SK-N-SH (cell line): ENCODE data around the gene AHNAK. TPM values are rescaled to one million over a fixed set of nuclear protein-coding genes. Genes with fewer than 3 reads are reported as not detected.
"Not testable (repeated sequence)": the region's sequence is repeated elsewhere in the genome, so short reads cannot be mapped to it uniquely, and the experiment has no call there.

ENCODE experiments used
- CTCF ChIA-PET: fragments of 300-600, 350-600 bp; formaldehyde crosslinking; extraction: SDS; loops from one replicate; lab custom pipeline; 2021; lab: Yijun Ruan, JAX
- POLR2A ChIA-PET: fragments of 350-600 bp; sonication (Branson Sonifier 250); formaldehyde crosslinking; extraction: SDS; loops from one replicate; lab custom pipeline; 2020; ENCODE audit warnings: antibody characterized with exemption, inconsistent platforms; lab: Yijun Ruan, JAX
- DNase-seq: peaks from one replicate; pipeline ENCODE4 v3.0.0; 2012
- H2AFZ ChIP-seq: fragments of 200-600 bp; sonication (generic); 2 replicates; pipeline ENCODE4 v1.8.1; 2016; ENCODE audit warnings: antibody characterized with exemption, mild to moderate bottlenecking, low read depth
- H3F3A ChIP-seq: fragments of 200-600 bp; sonication (generic); replicated peaks from 2 replicates; pipeline ENCODE3; 2016; ENCODE audit warnings: antibody characterized with exemption, mild to moderate bottlenecking; ENCODE audit not compliant: insufficient read depth
- H3K27ac ChIP-seq, 2 experiments: fragments of 200-500 bp in 1 of 2; fragments of 200-600 bp in 1 of 2; sonication (Bioruptor generic) in 1 of 2; sonication (generic), shearing (Covaris generic) in 1 of 2; 2 replicates each; pipeline versions ENCODE4 v1.5.1 to v1.6.1; 2014 to 2016; ENCODE audit warnings: low read depth in 2 of 2, inconsistent platforms in 1 of 2, low read length in 1 of 2, mild to moderate bottlenecking in 1 of 2, mixed read lengths in 1 of 2
- H3K27me3 ChIP-seq: fragments of 200-600 bp; sonication (generic), shearing (Covaris generic); 2 replicates; pipeline ENCODE4 v1.6.1; 2016; ENCODE audit warnings: mixed run types; ENCODE audit not compliant: insufficient read depth
- H3K36me3 ChIP-seq, 2 experiments: fragments of 200-500 bp in 1 of 2; fragments of 200-600 bp in 1 of 2; sonication (Bioruptor generic) in 1 of 2; sonication (generic) in 1 of 2; replicated peaks in 1 of 2; 2 replicates each; pipeline versions ENCODE3 to v1.5.1; 2014 to 2016; ENCODE audit warnings: low read length in 1 of 2, mild to moderate bottlenecking in 1 of 2; ENCODE audit not compliant: insufficient read depth in 2 of 2, control insufficient read depth in 1 of 2
- H3K4me1 ChIP-seq, 2 experiments: fragments of 200-500 bp in 1 of 2; fragments of 200-600 bp in 1 of 2; sonication (Bioruptor generic) in 1 of 2; sonication (generic), shearing (Covaris generic) in 1 of 2; 2 replicates each; pipeline versions ENCODE4 v1.5.1 to v1.6.1; 2014 to 2016; ENCODE audit warnings: low read depth in 1 of 2, low read length in 1 of 2, mixed run types in 1 of 2; ENCODE audit not compliant: insufficient read depth in 2 of 2, control insufficient read depth in 1 of 2
- H3K4me2 ChIP-seq: fragments of 200-600 bp; sonication (generic), shearing (Covaris generic); 2 replicates; pipeline ENCODE4 v1.6.1; 2017; ENCODE audit warnings: mixed run types
- H3K4me3 ChIP-seq, 2 experiments: fragments of 200-500 bp in 1 of 2; fragments of 200-600 bp in 1 of 2; sonication (Bioruptor generic) in 1 of 2; sonication (generic), shearing (Covaris generic) in 1 of 2; 2 replicates each; pipeline versions ENCODE4 v1.5.1 to v1.8.1; 2014 to 2016; ENCODE audit warnings: low read depth in 2 of 2, inconsistent platforms in 1 of 2, low read length in 1 of 2, mild to moderate bottlenecking in 1 of 2, mixed read lengths in 1 of 2, moderate library complexity in 1 of 2
- H3K79me2 ChIP-seq: fragments of 200-600 bp; sonication (generic); 2 replicates; pipeline ENCODE4 v1.8.1; 2017; ENCODE audit warnings: mild to moderate bottlenecking; ENCODE audit not compliant: insufficient read depth
- H3K9ac ChIP-seq: fragments of 200-600 bp; sonication (generic); 2 replicates; pipeline ENCODE4 v1.6.1; 2017; ENCODE audit warnings: mixed run types
- H3K9me2 ChIP-seq: fragments of 200-600 bp; sonication (generic); 2 replicates; pipeline ENCODE4 v1.6.1; 2017; ENCODE audit warnings: mixed run types
- H3K9me3 ChIP-seq: fragments of 200-600 bp; sonication (generic); 2 replicates; pipeline ENCODE4 v1.6.1; 2017; ENCODE audit warnings: mixed run types, mild to moderate bottlenecking, moderate library complexity
- H4K20me1 ChIP-seq: fragments of 200-600 bp; sonication (generic); 2 replicates; pipeline ENCODE4 v1.6.1; 2017; ENCODE audit warnings: mild to moderate bottlenecking, mixed run types; ENCODE audit not compliant: insufficient read depth
- CHD2 ChIP-seq: fragments of 150-350 bp; IDR thresholded peaks from 2 replicates; pipeline ENCODE4 v1.6.1; 2018; ENCODE audit warnings: low read length; ENCODE audit not compliant: partially characterized antibody
- ELF1 ChIP-seq: IDR thresholded peaks from 2 replicates; pipeline ENCODE4 v1.4.0; 2012
- EP300 ChIP-seq, 2 experiments: IDR thresholded peaks; 2 replicates each; pipeline versions ENCODE4 v1.4.0 to v1.6.1; 2012; ENCODE audit warnings: borderline replicate concordance in 1 of 2, low read depth in 1 of 2, low read length in 1 of 2
- EZH2phosphoT487 ChIP-seq: fragments of 200-600 bp; sonication (generic); IDR thresholded peaks from 2 replicates; pipeline ENCODE4 v1.6.1; 2017; ENCODE audit warnings: low read depth, mixed run types, mild to moderate bottlenecking, antibody characterized with exemption, moderate library complexity, borderline replicate concordance
- GATA2 ChIP-seq: sonication (generic); formaldehyde crosslinking; IDR thresholded peaks from 2 replicates; pipeline ENCODE4 v1.5.0; 2020; ENCODE audit warnings: mild to moderate bottlenecking, missing genetic modification reagents
- IRF3 ChIP-seq: fragments of 150-350 bp; IDR thresholded peaks from 2 replicates; pipeline ENCODE4 v1.6.1; 2016; ENCODE audit warnings: mild to moderate bottlenecking, low read depth, low read length
- JUND ChIP-seq: IDR thresholded peaks from 2 replicates; pipeline ENCODE4 v1.4.0; 2012
- MEF2A ChIP-seq: IDR thresholded peaks from 2 replicates; pipeline ENCODE4 v1.4.0; 2012; ENCODE audit warnings: low read depth, borderline replicate concordance
- RXRA ChIP-seq: IDR thresholded peaks from 2 replicates; pipeline ENCODE4 v1.4.0; 2012; ENCODE audit warnings: low read depth, mild to moderate bottlenecking, borderline replicate concordance
- TAF1 ChIP-seq: IDR thresholded peaks from 2 replicates; pipeline ENCODE4 v1.6.1; 2012; ENCODE audit warnings: low read depth, mild to moderate bottlenecking, low read length, moderate library complexity, borderline replicate concordance
- USF1 ChIP-seq: IDR thresholded peaks from 2 replicates; pipeline ENCODE4 v1.4.0; 2012; ENCODE audit warnings: low read depth, borderline replicate concordance
- USF2 ChIP-seq: fragments of 150-350 bp; IDR thresholded peaks from 2 replicates; pipeline ENCODE4 v1.6.1; 2017; ENCODE audit warnings: antibody characterized with exemption, low read length, low read depth, borderline replicate concordance
- WGBS: methylation state at CpG from one replicate; pipeline ENCODE4 v1.1.6; 2017; ENCODE audit warnings: low lambda C conversion rate; 5-methylcytosine and 5-hydroxymethylcytosine counted together
- polyA plus RNA-seq, 3 experiments: library from polyadenylated mRNA; depleted of rRNA; stranded (reverse); fragments of >200 nt; gene quantifications; 2 replicates each; pipeline ENCODE4 v1.2.3, GENCODE V29; 2012
- TF ChIP-seq, protein P1 (sequence below): IDR thresholded peaks from 2 replicates; pipeline ENCODE4 v1.6.1; 2012; ENCODE audit warnings: mild to moderate bottlenecking, low read depth, low read length, moderate library complexity

Gene AHNAK
- polyA plus RNA-seq, 1 of the 3 experiments (the other 2 are of a cell fraction) = 57.8 TPM

- H3K9me3 ChIP-seq, POLR2A ChIA-PET, H2AFZ ChIP-seq, H3K9me2 ChIP-seq, DNase-seq, H3K27me3 ChIP-seq: not testable (repeated sequence)
- 93% methylated on average over 5 of the region's 5 CpGs for WGBS
- peak overlapping the region in 1 of 2 experiments; percentile 2; a peak in 2 of 4 replicates for H3K4me3 ChIP-seq
- peaks cover 19 to 28% of the 10 kb centered on the region in 2 experiments; a peak in 3 of 4 replicates for H3K4me1 ChIP-seq
- CTCF ChIA-PET = interaction anchor here (2.4 to 3.2 kb wide), 2 partner anchors 147 to 176 kb away, joined by 14 to 16 read pairs; no protein-coding TSS in a partner anchor
- H3K36me3 ChIP-seq = peaks cover 53% of the 10 kb centered on the region in 2 experiments
- peaks cover 45% of the 10 kb centered on the region for H4K20me1 ChIP-seq
- peaks cover 89% of the 10 kb centered on the region for H3K79me2 ChIP-seq
- peak overlapping the region in 1 of 2 experiments; percentile 2; a peak in 1 of 4 replicates for H3K27ac ChIP-seq
- H3K4me2 ChIP-seq = peak overlapping the region; percentile 95; the same call in 1 of the 2 replicates
- 0 out of 2 replicates have a peak overlapping the region, but pooled peaks have one; percentile 88 for H3K9ac ChIP-seq
- H3F3A ChIP-seq = peaks cover 31% of the 10 kb centered on the region
Observed at GRCh38 chr11:62571493-62571892, 24.9 kb upstream of the AHNAK start.

- not testable (repeated sequence) for H3K27ac ChIP-seq, H3K27me3 ChIP-seq, H3K9me2 ChIP-seq, DNase-seq, H3K9me3 ChIP-seq, H2AFZ ChIP-seq, H3K4me3 ChIP-seq, H3K9ac ChIP-seq
- 96% methylated on average over 5 of the region's 5 CpGs for WGBS
- Histone ChIP-seq H3K4me1 (peaks cover 19 to 28% of the 10 kb centered on the region in 2 experiments; a peak in 3 of 4 replicates), H3K4me2 (peak overlapping the region; percentile 95; the same call in 1 of the 2 replicates), H4K20me1 (peaks cover 45% of the 10 kb centered on the region), H3K36me3 (peaks cover 53 to 58% of the 10 kb centered on the region in 2 experiments), H3F3A (peaks cover 34% of the 10 kb centered on the region), H3K79me2 (peaks cover 95% of the 10 kb centered on the region)
- ChIA-PET POLR2A (interaction anchor here (1.6 kb wide), 1 partner anchor 21 kb away, joined by 5 read pairs; the partner anchor contains the start of gene TUT1), CTCF (interaction anchor here (0.6 to 2.4 kb wide), 3 partner anchors 10 to 176 kb away, joined by 3 to 16 read pairs (median 10); no protein-coding TSS in a partner anchor)
Observed at GRCh38 chr11:62570903-62571302, 24.3 kb upstream of the AHNAK start.

DNA sequence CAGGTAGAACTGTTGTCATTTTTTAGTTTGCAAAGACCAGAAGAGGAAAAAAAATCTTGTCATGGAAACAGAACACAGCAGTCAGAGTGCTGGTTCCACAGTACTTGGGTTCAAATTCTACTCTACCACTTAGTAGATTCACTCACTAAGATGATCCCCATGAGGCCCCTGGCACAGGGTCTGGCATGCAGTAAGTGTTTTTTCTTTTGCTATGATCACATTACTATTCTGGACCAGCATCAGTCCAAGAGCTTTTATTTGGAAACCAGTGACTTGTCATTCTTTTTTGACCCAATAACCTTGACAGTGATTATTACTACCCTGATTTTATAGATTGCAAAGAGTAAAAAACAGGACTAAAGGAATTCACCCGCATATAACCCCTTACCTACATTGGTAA, 23.0 kb upstream of the AHNAK start:
- Histone ChIP-seq H2AFZ (no peak overlapping the region), H3F3A (peaks cover 46% of the 10 kb centered on the region), H3K27me3 (no peaks in the 10 kb centered on the region), H3K27ac (no peak overlapping the region), H3K4me2 (no peak overlapping the region), H3K9me2 (no peaks in the 10 kb centered on the region), H4K20me1 (peaks cover 58% of the 10 kb centered on the region), H3K36me3 (peaks cover 56 to 70% of the 10 kb centered on the region in 2 experiments), H3K4me3 (no peak overlapping the region), H3K79me2 (peaks cover 94% of the 10 kb centered on the region), H3K9me3 (no peaks in the 10 kb centered on the region), H3K4me1 (peaks cover 15 to 23% of the 10 kb centered on the region in 2 experiments; a peak in 3 of 4 replicates), H3K9ac (no peak overlapping the region)
- ChIA-PET CTCF (interaction anchor here (0.7 to 2.4 kb wide), 7 partner anchors 9 to 174 kb away, joined by 3 to 16 read pairs (median 4); no protein-coding TSS in a partner anchor), POLR2A (interaction anchor here (0.6 to 1.6 kb wide), 2 partner anchors 16 to 22 kb away, joined by 3 to 5 read pairs; partner anchors contain the start of gene TUT1)
- DNase-seq = no peak
- 76% methylated on average over 1 of the region's 1 CpG for WGBS
- TF ChIP-seq EP300 (IDR thresholded peaks at IDR 0.05; ENCODE audit: borderline replicate concordance in 1 of 2, low read depth in 1 of 2, low read length in 1 of 2) (no peak), MEF2A (no peak), USF2 (no peak), USF1 (no peak), EZH2phosphoT487 (no peak), ELF1 (no peak), IRF3 (no peak), CHD2 (no peak), RXRA (no peak), TAF1 (no peak), JUND (no peak), GATA2 (CRISPR knock-in tag) (no peak)
- TF ChIP-seq, protein P1, sequence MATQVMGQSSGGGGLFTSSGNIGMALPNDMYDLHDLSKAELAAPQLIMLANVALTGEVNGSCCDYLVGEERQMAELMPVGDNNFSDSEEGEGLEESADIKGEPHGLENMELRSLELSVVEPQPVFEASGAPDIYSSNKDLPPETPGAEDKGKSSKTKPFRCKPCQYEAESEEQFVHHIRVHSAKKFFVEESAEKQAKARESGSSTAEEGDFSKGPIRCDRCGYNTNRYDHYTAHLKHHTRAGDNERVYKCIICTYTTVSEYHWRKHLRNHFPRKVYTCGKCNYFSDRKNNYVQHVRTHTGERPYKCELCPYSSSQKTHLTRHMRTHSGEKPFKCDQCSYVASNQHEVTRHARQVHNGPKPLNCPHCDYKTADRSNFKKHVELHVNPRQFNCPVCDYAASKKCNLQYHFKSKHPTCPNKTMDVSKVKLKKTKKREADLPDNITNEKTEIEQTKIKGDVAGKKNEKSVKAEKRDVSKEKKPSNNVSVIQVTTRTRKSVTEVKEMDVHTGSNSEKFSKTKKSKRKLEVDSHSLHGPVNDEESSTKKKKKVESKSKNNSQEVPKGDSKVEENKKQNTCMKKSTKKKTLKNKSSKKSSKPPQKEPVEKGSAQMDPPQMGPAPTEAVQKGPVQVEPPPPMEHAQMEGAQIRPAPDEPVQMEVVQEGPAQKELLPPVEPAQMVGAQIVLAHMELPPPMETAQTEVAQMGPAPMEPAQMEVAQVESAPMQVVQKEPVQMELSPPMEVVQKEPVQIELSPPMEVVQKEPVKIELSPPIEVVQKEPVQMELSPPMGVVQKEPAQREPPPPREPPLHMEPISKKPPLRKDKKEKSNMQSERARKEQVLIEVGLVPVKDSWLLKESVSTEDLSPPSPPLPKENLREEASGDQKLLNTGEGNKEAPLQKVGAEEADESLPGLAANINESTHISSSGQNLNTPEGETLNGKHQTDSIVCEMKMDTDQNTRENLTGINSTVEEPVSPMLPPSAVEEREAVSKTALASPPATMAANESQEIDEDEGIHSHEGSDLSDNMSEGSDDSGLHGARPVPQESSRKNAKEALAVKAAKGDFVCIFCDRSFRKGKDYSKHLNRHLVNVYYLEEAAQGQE = no peak
